Measurements from ENCODE around the gene TCF7L1. TPM values are rescaled to one million over a fixed set of nuclear protein-coding genes. Genes with fewer than 3 reads are reported as not detected.
"Not testable (repeated sequence)": the region's sequence is repeated elsewhere in the genome, so short reads cannot be mapped to it uniquely, and the experiment has no call there.

TCF7L1 gene
- total RNA-seq, 1 donor from 2014 or later, result 0.19 TPM

DNA sequence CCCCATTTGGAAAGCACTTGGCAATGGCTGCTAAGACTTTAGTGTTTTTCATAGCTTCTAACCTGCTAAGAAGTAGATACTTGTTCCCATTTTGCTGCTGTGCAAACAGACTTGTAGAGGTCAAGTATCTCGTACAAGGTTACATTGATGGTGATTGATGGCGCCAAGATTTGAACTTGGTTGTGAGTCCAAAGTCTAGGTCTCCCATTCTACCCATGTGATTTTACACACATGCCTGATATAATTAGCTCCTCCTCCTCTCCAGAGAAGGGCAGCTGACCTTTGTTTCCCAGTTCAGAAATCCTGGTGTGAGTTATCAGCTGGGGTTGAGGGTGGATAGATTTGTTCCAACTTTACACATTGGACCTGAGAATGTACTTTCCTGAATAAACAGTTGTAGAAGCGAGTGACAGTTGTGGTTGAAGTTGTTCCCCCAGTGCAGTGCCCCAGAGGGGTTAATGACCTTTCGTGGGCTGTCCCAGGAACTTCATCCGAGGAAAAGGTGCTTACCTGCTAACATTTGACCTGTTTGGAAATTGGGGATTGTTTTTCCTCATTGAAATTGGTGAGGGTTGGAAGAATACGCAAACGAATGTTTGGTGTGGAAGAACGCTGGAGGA lies 10.4 kb downstream of the TCF7L1 start:
- no peak for DNase-seq
- intact Hi-C loops (cut with micrococcal nuclease), result no loop called here
- peaks cover 38% of the 10 kb centered on the region for H3K27me3 Mint-ChIP-seq

DNA sequence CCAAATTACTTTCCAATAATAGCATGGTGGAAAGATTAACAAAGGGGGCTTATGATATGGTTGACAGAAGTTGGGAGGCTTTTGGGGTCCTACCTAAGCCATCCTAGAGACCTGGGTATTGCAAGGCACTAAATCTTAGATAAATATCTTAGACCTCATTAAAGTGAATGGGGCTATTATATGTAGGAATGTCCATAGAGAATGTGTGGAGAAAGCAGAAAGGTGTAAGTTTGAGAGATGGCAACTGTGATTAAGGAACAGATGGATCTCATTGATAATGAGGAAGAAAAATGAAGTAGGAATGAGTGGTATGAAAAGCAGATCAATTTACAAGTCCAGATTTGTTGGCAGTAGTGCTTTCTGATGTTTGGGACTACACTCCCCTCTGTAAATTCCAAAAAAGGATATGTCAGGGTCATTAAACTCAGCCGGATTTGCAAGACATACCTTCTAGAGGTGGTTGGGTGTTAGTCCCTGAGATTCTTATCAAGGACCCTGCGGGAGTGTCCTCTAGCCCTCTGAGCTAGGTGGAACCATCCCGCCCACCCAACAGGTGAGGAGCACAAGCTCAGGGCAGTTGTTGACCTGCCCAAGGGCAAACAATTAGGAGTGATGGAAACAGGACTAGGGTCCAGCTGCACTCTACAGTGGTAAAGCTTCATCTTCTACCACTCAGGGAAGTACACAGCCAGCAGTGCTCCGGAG lies 12.1 kb downstream of the TCF7L1 start:
- no peak overlapping the region for H3K4me3 Mint-ChIP-seq
- no peaks in the 10 kb centered on the region for H3K9me3 Mint-ChIP-seq
- H3K27me3 Mint-ChIP-seq, result peaks cover 25% of the 10 kb centered on the region
- no peaks in the 10 kb centered on the region for H3K36me3 Mint-ChIP-seq (ENCODE audit: low read depth)
- H3K27ac Mint-ChIP-seq, result no peak overlapping the region
- no peak for DNase-seq
- H3K4me1 Mint-ChIP-seq, result no peaks in the 10 kb centered on the region
- intact Hi-C loops (cut with micrococcal nuclease), result no loop called here

More for the DNA sequence above, 10.4 kb downstream of the TCF7L1 start:
- Mint-ChIP-seq H3K9me3 (no peaks in the 10 kb centered on the region), H3K36me3 (ENCODE audit: low read depth) (no peaks in the 10 kb centered on the region), H3K27ac (no peak overlapping the region), H3K4me3 (no peak overlapping the region), H3K4me1 (no peaks in the 10 kb centered on the region)

- no peak overlapping the region for H3K27ac Mint-ChIP-seq
- no peak for DNase-seq
- H3K4me1 Mint-ChIP-seq, result no peaks in the 10 kb centered on the region
- no peaks in the 10 kb centered on the region for H3K9me3 Mint-ChIP-seq
- intact Hi-C loops (cut with micrococcal nuclease), result no loop called here
- H3K36me3 Mint-ChIP-seq (ENCODE audit: low read depth), result no peaks in the 10 kb centered on the region
- no peak overlapping the region for H3K4me3 Mint-ChIP-seq
- H3K27me3 Mint-ChIP-seq, result peaks cover 18% of the 10 kb centered on the region
Observed at GRCh38 chr2:85148190-85148589, 15.0 kb downstream of the TCF7L1 start.

- no peaks in the 10 kb centered on the region for H3K9me3 Mint-ChIP-seq
- no peaks in the 10 kb centered on the region for H3K36me3 Mint-ChIP-seq (ENCODE audit: low read depth)
- intact Hi-C loops (cut with micrococcal nuclease), result no loop called here
- H3K4me1 Mint-ChIP-seq, result no peaks in the 10 kb centered on the region
- DNase-seq, result no peak
- H3K27ac Mint-ChIP-seq, result no peak overlapping the region
- H3K4me3 Mint-ChIP-seq, result no peak overlapping the region
- H3K27me3 Mint-ChIP-seq, result peaks cover 10% of the 10 kb centered on the region
Observed at GRCh38 chr2:85151026-85151425, 17.8 kb downstream of the TCF7L1 start.

DNA sequence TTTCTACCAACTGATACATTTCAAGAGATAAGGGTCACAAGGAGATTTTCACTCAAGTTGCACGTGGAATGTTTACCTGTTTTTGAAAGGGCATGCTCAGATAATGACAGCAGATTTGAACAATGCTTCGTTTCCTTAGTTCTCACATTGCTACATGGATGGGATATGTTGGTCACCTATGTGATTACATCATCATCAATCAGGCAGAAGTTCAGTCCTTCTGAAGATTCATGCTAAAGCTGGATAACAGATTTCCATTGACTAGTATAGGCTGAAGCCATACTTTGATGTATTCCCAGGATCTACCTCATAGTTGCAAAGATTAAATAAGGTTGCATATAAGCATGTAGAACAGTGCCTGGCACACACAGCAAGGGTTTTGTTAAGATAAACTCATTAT lies 19.7 kb downstream of the TCF7L1 start:
- peaks cover 8% of the 10 kb centered on the region for H3K27me3 Mint-ChIP-seq
- DNase-seq, result no peak
- no peak overlapping the region for H3K27ac Mint-ChIP-seq
- H3K36me3 Mint-ChIP-seq (ENCODE audit: low read depth), result no peaks in the 10 kb centered on the region
- no peak overlapping the region for H3K4me3 Mint-ChIP-seq
- H3K4me1 Mint-ChIP-seq, result no peaks in the 10 kb centered on the region
- no peaks in the 10 kb centered on the region for H3K9me3 Mint-ChIP-seq
- intact Hi-C loops (cut with micrococcal nuclease), result no loop called here

- H3K9me3 Mint-ChIP-seq, result no peaks in the 10 kb centered on the region
- DNase-seq, result no peak
- H3K4me1 Mint-ChIP-seq, result no peaks in the 10 kb centered on the region
- H3K27ac Mint-ChIP-seq, result no peak overlapping the region
- no peak overlapping the region for H3K4me3 Mint-ChIP-seq
- intact Hi-C loops (cut with micrococcal nuclease), result no loop called here
- no peaks in the 10 kb centered on the region for H3K36me3 Mint-ChIP-seq (ENCODE audit: low read depth)
- peaks cover 8% of the 10 kb centered on the region for H3K27me3 Mint-ChIP-seq
Observed at GRCh38 chr2:85154048-85154753, 21.0 kb downstream of the TCF7L1 start.

GRCh38 chr2:85155082-85155481 lies 21.9 kb downstream of the TCF7L1 start:
- intact Hi-C loops (cut with micrococcal nuclease); H3K4me1 Mint-ChIP-seq; DNase-seq; H3K9me3 Mint-ChIP-seq; H3K4me3 Mint-ChIP-seq; H3K36me3 Mint-ChIP-seq (ENCODE audit: low read depth); H3K27ac Mint-ChIP-seq; H3K27me3 Mint-ChIP-seq: not testable (repeated sequence)

DNA sequence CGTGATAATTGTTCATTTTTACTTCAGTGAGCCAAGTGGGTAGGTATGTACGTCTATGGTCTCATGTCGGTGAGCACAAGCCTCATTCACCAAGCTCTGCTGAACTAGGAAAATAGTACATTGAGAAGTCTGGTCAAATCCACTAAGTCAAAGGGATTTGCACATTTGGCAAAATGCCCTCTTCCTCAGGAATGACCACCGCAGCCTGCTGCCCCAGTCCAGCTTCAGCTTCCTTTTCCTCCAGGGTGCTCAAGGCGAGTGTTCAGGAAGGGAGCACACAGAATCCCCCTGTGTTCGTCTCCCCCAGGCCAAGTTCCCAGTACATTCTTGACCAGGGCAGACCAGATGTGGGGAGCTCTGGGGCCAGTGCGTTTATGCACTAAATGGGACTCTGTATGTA lies 23.0 kb downstream of the TCF7L1 start:
- no peaks in the 10 kb centered on the region for H3K4me1 Mint-ChIP-seq
- no peak for DNase-seq
- intact Hi-C loops (cut with micrococcal nuclease), result no loop called here
- H3K9me3 Mint-ChIP-seq, result no peaks in the 10 kb centered on the region
- no peak overlapping the region for H3K27ac Mint-ChIP-seq
- H3K27me3 Mint-ChIP-seq, result peaks cover 8% of the 10 kb centered on the region
- H3K4me3 Mint-ChIP-seq, result no peak overlapping the region
- H3K36me3 Mint-ChIP-seq (ENCODE audit: low read depth), result no peaks in the 10 kb centered on the region

DNA sequence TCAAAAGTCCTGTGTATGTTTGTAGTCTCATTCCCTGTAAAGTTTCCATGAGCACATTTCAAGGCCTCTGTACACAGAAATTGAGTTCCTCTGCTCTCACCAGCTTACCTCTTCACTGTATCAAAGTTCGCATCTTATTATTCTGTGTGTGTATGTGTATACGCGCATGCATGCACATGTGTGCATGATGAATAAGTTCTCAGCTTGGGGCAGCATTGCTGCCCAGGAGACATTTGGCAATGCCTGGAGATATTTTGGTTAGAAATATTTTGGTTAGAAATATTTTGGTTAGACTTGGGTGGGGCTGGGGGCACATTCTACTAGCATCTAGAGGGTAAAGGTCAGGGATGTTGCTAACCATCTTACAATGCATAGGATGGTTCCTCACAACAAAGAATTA lies 23.4 kb downstream of the TCF7L1 start:
- no peaks in the 10 kb centered on the region for H3K4me1 Mint-ChIP-seq
- H3K4me3 Mint-ChIP-seq, result no peak overlapping the region
- intact Hi-C loops (cut with micrococcal nuclease), result no loop called here
- DNase-seq, result no peak
- H3K27me3 Mint-ChIP-seq, result peaks cover 5% of the 10 kb centered on the region
- H3K9me3 Mint-ChIP-seq, result no peaks in the 10 kb centered on the region
- no peaks in the 10 kb centered on the region for H3K36me3 Mint-ChIP-seq (ENCODE audit: low read depth)
- H3K27ac Mint-ChIP-seq, result no peak overlapping the region

DNA sequence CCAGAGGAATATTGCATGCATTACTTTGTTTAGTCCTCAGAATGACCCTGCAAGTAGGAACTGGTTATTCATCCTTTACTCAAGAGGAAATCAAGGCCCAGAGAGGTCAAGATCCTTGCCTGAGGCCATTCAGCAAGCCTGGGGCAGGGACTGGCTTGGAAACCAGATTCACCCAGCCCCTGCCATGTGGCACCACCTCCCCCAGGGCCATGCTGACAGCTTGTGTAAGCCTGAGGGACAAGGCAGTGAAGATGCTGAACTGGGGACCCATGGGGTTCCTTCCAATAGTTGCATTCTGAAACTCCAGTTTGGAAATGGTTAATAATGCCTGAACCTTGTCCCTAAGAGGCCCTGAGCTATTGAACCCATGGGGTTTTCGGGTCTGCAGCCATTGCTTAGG lies 24.2 kb downstream of the TCF7L1 start:
- Mint-ChIP-seq H3K9me3 (no peaks in the 10 kb centered on the region), H3K36me3 (ENCODE audit: low read depth) (no peaks in the 10 kb centered on the region), H3K4me3 (no peak overlapping the region), H3K27ac (no peak overlapping the region), H3K4me1 (no peaks in the 10 kb centered on the region), H3K27me3 (peaks cover 2% of the 10 kb centered on the region)
- intact Hi-C loops (cut with micrococcal nuclease), result no loop called here
- no peak for DNase-seq

GRCh38 chr2:85158559-85159273 lies 25.5 kb downstream of the TCF7L1 start:
- intact Hi-C loops (cut with micrococcal nuclease), result no loop called here
- H3K36me3 Mint-ChIP-seq (ENCODE audit: low read depth), result no peaks in the 10 kb centered on the region
- H3K27me3 Mint-ChIP-seq, result peaks cover 2% of the 10 kb centered on the region

GRCh38 chr2:85159589-85159988 lies 26.4 kb downstream of the TCF7L1 start:
- Mint-ChIP-seq H3K9me3 (no peaks in the 10 kb centered on the region), H3K36me3 (ENCODE audit: low read depth) (no peaks in the 10 kb centered on the region), H3K27ac (no peak overlapping the region), H3K4me3 (no peak overlapping the region), H3K27me3 (peaks cover 2% of the 10 kb centered on the region), H3K4me1 (no peaks in the 10 kb centered on the region)
- intact Hi-C loops (cut with micrococcal nuclease), result no loop called here
- no peak for DNase-seq

More at GRCh38 chr2:85158559-85159273, 25.5 kb downstream of the TCF7L1 start:
- H3K27ac Mint-ChIP-seq, result no peak overlapping the region
- H3K4me3 Mint-ChIP-seq, result no peak overlapping the region
- H3K9me3 Mint-ChIP-seq, result no peaks in the 10 kb centered on the region
- DNase-seq, result no peak
- no peaks in the 10 kb centered on the region for H3K4me1 Mint-ChIP-seq

DNA sequence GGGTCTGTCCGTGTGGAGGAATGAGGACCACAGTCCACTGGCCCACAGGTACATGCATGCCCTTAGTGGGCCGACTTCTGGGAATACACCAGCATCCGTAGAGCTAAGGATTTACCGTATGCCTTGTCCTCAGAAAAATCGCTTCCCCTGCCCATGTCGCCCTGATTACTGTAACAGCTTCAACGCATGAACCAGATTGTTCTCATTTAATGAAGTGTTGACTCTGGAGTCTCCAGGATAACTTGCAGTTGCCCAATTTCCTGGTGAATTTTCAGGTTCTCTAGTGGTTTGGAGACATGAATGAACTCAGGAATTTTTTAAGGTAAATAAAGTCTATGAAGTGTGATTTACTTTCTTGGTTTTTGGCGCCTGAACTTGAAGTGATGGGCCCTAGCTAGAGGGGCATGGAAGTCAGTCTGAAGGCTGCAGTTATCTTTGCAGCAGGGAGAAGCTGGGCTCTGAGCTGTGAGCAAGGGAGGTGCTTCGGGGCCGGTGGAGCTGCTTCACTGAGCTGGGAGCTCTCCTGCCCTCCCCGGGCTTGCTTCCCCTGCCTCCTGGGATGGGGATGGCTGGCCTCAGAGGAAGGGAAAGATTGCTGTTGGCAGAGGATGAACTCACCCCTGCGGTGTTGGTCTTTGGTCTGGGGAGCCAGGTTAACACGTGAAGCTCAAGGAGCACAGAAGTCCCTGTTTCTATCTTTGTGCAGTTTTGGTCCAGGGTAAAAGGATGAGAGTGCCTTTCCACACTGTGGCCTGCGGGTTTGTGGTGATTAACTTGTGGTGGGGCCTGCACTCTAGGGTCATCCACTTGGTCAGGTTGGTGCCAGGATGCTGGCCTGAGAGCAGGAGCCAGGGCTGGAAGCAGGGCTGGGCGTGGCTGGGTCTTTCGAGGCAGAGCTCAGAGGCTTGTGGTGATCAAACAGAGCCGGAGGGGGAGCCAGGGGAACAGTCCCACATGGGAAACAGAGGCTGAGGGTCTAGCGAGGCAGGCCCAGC lies 28.1 kb downstream of the TCF7L1 start:
- intact Hi-C loops (cut with micrococcal nuclease), result no loop called here
- no peak overlapping the region for H3K4me3 Mint-ChIP-seq
- no peaks in the 10 kb centered on the region for H3K9me3 Mint-ChIP-seq
- no peaks in the 10 kb centered on the region for H3K4me1 Mint-ChIP-seq
- H3K27ac Mint-ChIP-seq, result no peak overlapping the region
- H3K27me3 Mint-ChIP-seq, result peaks cover 2% of the 10 kb centered on the region
- no peaks in the 10 kb centered on the region for H3K36me3 Mint-ChIP-seq (ENCODE audit: low read depth)
- DNase-seq, result no peak
